ENCODE data around the gene GALNTL6.
A peak's percentile ranks its signal among the peaks of the same experiment; 100 is the strongest.

The GALNTL6 gene

GRCh38 chr4:172125443-172125842 is 312.2 kb downstream of the GALNTL6 start:
- no peak for DNase-seq

- no peak for DNase-seq
Observed at GRCh38 chr4:172127168-172127567, 314.0 kb downstream of the GALNTL6 start.

GRCh38 chr4:172129593-172129992 is 316.4 kb downstream of the GALNTL6 start:
- DNase-seq = no peak

- DNase-seq = peak; percentile 54
Observed at GRCh38 chr4:172134521-172134920, 321.3 kb downstream of the GALNTL6 start.

DNA sequence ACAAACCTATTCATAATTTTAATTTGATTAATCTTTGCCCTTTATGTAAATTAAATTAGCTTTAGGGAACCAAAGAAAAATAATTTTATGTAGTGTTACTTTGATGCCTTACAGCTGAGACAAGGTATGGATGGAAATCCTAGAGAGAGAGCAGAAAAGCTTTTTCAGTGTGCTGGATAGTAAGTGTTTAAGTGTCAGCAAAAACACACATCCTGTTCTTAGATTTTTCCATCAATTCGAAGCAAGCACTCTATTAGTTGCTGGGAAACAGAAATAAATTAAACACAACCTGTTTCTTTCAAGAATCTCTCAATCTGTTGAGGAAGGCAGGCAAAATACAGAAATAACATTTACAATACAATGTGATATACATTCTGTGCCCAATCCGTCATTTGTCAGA is 327.8 kb downstream of the GALNTL6 start:
- no peak for DNase-seq

DNA sequence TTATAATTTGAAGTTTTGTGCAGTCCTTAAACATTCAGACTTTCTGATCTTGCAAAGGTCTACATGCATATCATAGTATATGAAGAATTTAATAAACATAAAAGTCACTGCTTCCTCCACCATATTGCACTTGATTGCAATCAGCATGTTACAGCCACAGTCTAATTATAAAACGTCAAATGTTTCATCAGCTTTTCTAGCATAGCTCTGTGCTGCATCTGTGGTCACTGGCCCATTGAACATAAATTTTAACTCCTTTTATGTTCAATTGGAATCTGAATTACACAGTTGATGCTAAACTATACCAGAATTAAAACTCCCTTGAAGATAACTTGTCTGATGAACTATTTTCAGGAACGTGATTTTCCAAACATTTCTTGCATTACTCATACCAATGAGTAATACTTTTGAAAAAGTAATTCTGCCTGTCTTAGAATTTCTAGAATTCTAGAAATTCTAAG is 329.1 kb downstream of the GALNTL6 start:
- peak; percentile 77 for DNase-seq

GRCh38 chr4:172143605-172144314 is 330.6 kb downstream of the GALNTL6 start:
- no peak for DNase-seq

DNA sequence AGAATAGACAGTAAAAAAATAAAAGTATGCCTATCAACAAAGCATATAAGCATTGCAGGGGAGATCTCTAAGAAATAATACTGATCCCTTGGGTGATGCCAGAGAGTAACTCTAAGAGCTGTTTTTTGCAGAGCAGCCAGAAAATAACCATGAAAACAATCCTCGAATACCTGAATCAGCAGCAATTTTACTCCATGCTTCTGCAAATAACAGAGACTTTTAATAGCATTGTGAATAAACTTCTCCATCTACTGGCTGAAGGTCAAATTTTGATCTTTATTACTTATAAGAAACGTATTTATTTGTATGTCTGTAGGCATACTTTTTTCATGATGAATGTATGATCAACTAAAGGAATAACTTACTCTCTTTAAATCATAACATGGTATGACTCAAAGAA is 334.5 kb downstream of the GALNTL6 start:
- DNase-seq = peak; percentile 34

- DNase-seq = no peak
Observed at GRCh38 chr4:172149329-172149728, 336.1 kb downstream of the GALNTL6 start.

DNA sequence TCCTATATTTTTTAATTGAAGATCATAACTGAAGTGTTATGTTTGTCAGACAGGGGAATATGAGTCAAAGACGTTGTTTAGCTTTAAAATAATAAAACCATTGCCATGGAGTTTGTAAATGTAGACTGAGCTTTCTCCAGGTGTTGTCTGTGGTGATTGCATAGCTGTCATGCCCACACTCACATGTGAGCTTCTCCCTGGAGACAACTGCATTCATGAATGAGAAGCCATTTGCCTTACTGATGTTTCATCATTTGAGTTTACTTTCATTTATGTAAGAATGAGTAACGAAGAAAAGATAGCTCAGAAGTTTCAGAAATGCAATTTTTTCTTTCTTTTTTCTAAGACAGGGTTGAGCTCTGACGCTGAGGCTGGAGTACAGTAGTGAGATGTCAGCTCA is 339.1 kb downstream of the GALNTL6 start:
- no peak for DNase-seq

- DNase-seq = no peak
Observed at GRCh38 chr4:172153719-172154118, 340.5 kb downstream of the GALNTL6 start.

DNA sequence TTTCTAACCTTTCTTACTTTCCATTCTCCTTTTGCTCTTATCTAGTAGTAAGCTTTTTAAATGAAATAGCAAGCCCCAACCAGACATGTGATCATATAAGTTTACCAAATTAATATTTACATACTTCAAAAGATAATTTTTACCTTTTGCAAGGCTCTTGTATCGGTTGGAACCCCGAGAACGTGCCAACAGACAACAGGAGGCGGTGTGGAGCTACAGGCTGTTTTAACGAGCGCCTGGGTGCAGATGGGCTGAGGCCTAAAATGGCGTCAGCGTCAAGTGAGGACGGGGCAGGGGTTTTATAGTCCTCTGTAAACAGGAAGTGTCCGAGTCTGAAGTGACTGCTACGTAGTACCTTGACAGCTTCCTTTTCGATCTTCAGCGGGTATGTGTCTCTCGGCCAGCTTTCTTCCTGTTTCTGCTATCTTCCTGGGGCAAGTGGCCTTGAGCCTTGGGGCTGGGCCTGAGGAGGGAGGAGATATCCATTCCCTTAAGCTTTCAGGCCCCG is 342.7 kb downstream of the GALNTL6 start:
- DNase-seq = no peak

- no peak for DNase-seq
Observed at GRCh38 chr4:172157946-172158345, 344.7 kb downstream of the GALNTL6 start.

- DNase-seq = no peak
Observed at GRCh38 chr4:172163215-172163614, 350.0 kb downstream of the GALNTL6 start.

- peak; percentile 48 for DNase-seq
Observed at GRCh38 chr4:172168888-172169287, 355.7 kb downstream of the GALNTL6 start.

- DNase-seq = peak; percentile 26
Observed at GRCh38 chr4:172169871-172170270, 356.7 kb downstream of the GALNTL6 start.

DNA sequence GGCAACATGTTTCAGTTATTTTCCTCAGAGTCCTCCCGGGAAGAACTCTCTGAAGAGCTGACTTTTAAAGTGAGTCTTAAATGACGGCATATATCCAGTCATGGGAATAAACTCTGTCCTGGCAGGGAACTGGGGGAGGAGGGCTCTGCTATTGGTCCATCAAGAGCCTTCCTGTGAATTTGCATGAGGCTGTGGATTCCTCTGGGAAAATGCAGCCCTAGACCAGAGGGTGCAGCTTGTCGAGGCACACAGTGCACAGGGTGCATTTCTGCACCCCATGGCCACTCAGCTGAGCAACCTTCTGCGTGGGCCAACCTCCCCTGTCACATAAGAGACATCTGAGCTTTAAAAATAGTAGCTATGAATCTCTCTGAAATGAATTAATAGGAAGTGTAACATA is 360.0 kb downstream of the GALNTL6 start:
- peak; percentile 1 for DNase-seq

GRCh38 chr4:172177382-172177781 is 364.2 kb downstream of the GALNTL6 start:
- no peak for DNase-seq

DNA sequence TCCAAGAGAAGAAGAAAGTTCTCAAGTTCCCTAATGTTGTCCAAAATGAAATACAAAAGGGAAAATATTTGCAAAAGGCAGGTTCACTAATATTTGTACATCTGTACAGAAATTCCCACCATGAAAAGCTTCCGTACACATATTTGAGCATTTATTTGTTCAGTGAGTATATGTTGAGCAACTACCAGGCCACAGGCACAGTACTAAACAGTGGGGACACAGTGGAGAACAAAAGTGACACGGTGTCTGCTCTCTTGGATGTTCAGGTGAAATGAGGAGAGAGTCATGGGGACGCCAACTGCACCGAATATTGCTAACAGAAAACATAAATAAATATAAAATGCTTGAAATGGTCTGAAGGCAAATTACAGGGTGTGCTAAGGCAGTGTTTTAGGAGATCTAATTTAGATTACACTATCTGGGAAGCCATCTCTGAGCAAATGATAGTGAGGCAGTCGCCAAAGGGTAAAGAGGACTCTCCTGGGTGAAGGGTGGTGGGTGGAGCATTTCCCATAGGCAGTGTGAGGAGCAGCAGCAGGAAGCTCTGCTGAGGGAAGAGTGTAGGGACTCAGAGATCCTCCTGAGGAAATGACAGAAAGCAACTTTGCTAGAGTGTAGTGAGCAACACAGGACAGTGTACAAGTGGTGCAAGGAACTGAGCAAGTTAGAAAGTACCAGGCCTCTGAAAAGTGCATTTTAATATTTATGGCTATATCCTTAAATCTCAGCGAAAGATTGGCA is 375.2 kb downstream of the GALNTL6 start:
- DNase-seq = no peak

GRCh38 chr4:172202480-172203076 is 389.4 kb downstream of the GALNTL6 start:
- DNase-seq = peak; percentile 17

- DNase-seq = no peak
Observed at GRCh38 chr4:172207258-172207657, 394.1 kb downstream of the GALNTL6 start.

- no peak for DNase-seq
Observed at GRCh38 chr4:172207886-172208285, 394.7 kb downstream of the GALNTL6 start.

DNA sequence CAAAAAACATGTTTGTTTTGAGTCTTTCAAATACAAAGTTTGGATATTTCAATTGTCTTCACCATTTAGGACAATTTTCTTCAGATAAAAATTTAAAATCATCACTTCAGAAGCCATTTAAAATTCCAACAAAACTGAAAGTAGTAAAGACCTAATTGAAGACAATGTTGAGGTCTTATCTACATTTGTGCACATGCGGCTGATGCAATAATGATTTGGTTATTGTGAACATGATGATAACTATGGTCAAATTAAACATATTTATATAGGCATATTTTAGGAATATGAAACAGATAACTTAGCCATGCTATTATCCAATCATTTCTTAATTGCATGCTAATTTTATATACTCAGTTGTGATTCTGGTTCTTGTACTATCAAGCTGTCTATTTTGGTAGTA is 407.5 kb downstream of the GALNTL6 start:
- no peak for DNase-seq

Data from fibroblast of skin of back (primary cell).